ENCODE measurements around the gene NEO1.
"Not testable (repeated sequence)": the region's sequence is repeated elsewhere in the genome, so short reads cannot be mapped to it uniquely, and the experiment has no call there.

The NEO1 gene

GRCh38 chr15:73212424-73212823 lies 160.2 kb downstream of the NEO1 start:
- DNase-seq = no peak

DNA sequence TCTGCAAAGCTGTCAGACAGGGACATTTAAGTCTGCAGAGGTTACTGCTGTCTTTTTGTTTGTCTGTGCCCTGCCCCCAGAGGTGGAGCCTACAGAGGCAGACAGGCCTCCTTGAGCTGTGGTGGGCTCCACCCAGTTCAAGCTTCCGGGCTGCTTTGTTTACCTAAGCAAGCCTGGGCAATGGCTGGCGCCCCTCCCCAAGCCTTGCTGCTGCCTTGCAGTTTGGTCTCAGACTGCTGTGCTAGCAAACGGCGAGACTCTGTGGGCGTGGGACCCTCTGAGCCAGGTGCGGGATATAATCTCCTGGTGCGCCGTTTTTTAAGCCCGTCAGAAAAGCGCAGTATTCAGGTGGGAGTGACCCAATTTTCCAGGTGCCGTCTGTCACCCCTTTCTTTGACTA lies 169.2 kb downstream of the NEO1 start:
- not testable (repeated sequence) for DNase-seq

- no peak for DNase-seq
Observed at GRCh38 chr15:73225358-73226015, 173.2 kb downstream of the NEO1 start.

DNA sequence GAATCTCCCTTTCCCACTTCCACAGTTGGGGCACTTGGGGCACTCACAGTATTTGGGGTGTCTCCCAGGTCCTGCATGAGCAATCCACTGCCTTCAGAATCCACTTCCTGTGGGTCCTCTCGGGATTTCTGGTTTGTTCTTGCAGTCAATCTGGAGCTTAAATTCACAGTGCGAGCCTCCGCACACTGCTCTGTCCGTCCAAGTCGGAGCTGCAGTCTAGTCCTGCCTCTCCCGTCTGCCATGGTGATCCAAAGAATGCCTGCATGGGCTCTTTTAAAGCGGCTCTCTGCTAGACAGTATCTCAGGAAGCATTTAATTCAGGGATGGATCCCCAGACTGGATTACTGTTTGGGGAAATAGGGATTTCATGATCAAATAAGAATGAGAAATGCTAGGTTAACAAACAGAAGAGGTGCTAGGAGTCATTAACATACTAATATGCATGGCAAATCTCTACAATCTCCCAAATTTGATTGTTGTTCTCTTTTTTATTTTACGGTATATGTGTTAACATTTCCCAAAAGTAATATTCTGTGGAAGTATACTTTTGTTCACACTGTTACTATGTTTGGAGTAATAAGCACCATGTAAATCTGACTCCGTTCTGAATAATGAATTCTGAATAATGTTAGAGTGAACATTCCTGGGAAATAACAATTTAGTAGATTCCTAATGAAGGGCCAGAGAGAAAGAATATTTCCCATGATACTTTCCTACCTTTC lies 174.0 kb downstream of the NEO1 start:
- DNase-seq = no peak

GRCh38 chr15:73227433-73228056 lies 175.3 kb downstream of the NEO1 start:
- no peak for DNase-seq

- DNase-seq = no peak
Observed at GRCh38 chr15:73228128-73228646, 175.9 kb downstream of the NEO1 start.

DNA sequence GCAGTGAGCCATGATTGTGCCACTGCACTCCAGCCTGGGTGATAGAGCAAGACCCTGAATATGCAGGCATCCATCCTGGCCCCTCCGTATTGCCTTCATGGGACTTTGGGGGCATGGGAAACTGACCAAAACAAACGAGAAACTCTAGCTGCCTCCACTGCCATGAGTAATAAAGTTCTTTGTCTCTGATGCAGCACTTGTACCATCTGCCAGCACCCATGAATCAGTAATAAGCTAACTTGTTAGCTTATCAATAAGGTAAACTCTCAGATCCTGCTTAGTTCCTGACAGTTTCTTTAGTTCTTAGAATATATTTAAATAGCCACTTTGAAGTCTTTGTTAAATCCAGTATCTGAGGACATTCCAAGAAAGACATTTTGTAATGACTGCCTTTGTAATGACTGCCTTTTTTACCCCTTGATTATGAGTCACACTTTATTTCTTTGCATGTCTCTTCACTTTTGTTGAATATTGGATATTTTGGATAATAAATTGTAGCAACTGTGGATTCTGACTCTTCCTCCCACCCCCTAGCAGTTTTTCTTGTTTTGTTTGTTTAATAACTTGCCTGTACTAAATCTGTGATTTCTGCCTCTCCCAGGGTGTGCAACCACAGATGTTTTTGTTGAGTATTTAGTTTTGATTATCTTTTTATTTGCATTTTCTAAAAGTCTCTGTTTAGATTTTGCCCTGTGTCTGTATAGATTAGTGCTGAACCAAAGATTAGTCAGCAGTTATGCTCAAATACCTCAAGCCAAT lies 179.6 kb downstream of the NEO1 start:
- no peak for DNase-seq

- no peak for DNase-seq
Observed at GRCh38 chr15:73232776-73233175, 180.5 kb downstream of the NEO1 start.

GRCh38 chr15:73233623-73234022 lies 181.4 kb downstream of the NEO1 start:
- DNase-seq = no peak

DNA sequence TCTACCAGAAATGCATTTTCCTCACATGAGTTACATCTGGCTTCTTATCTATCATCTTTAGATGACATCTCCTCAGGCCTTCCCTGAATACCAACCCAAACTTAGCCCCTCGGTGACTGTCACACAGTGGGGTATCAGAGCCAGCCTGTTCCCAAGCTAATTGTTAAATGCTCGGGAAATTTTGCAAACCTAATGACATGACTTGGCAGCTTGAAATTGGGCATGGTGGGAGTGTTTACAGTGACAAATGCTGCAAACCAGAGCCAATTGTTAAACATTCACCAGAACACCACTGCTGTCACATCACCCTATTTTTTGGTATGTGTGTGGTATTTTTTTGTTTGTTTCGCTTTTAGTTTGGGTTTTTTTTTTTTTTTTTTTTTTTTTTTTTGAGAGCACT lies 185.6 kb downstream of the NEO1 start:
- DNase-seq = no peak

GRCh38 chr15:73239564-73240215 lies 187.4 kb downstream of the NEO1 start:
- DNase-seq = peak in 1 of 2 experiments; percentile 23

DNA sequence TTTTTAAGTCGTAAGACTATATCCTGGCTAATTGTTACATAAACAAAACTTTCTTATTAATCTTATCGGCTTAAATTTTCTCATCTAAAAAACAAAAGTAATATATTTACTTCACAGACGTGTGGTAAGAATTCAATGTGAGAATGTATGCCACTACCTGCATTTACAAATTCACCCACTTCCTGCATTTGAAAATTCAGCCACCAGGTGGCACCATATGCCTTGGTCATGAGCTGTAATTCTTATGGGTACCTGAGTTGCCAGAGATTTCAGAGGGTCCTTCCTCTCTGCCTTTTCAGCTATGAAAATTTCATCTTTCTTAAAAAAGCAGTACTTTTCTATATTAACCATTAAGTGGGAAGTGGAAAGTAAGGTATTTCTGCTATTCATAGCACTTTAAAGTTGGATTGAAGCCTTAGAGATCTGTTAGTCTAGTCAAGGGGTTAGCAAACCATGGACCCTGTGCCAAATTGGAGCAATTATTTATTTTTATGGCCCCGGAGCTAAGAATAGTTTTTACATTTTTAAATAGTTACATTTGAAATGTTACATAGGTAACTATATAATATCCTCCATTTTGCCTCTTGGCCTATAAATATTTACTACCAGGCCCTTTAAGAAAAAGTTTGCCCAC lies 188.7 kb downstream of the NEO1 start:
- peak; percentile 30 to 56 for DNase-seq

- DNase-seq = peak in 1 of 2 experiments; percentile 13
Observed at GRCh38 chr15:73244333-73244732, 192.1 kb downstream of the NEO1 start.

GRCh38 chr15:73246439-73246838 lies 194.2 kb downstream of the NEO1 start:
- DNase-seq = no peak

DNA sequence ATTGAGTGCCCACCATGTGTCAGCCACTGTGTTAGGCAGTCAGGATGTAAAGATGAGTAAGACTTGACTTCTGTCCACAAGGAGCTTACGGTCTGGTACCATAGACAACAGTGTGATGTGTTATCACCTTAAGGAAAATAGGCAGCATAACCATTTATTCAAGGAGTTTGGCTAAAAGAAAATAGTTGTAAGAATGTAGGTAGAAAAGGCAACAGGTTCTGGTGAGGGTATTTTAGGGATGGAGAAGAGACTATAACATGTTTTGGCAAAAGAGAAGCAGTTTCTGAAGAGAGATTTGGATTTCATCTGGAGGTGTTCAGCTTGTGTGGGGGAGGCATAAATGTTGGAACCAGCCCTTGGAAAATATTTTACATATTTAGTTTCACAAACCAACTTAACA lies 194.6 kb downstream of the NEO1 start:
- DNase-seq = no peak

DNA sequence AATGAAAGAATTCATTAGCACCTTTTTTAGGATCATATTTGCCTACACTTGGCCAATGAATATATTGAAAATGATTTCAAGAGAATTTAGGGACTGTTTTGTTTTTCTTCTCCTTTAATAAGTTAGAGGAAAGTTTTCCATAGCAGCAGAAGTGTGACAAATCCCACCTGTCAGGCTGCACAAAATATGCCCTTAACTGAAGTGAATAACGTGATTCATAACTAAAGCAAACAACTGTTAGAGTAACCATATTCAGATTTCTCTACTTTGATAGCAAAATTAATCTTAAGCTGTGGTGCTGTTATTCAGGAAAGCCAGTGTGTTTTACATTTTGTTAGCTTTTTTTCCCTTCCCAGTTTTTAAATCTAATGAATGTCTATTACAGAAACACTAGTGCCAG lies 195.1 kb downstream of the NEO1 start:
- no peak for DNase-seq

GRCh38 chr15:73249499-73249898 lies 197.2 kb downstream of the NEO1 start:
- no peak for DNase-seq

DNA sequence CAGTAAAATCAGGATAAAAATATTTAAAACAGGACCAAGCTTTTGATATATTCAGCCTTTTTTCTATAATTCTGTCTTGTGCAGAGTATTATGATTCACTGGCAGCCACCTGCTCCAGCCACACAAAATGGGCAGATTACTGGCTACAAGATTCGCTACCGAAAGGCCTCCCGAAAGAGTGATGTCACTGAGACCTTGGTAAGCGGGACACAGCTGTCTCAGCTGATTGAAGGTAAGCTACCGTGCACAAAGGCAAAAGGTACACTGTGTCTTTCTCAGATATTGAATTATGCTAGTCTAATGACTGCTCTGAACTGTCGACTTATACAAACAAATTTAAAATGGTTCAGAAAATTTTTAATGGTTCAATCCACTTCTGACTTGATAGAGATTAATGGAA lies 202.3 kb downstream of the NEO1 start:
- DNase-seq = no peak

- DNase-seq = no peak
Observed at GRCh38 chr15:73258271-73259108, 206.2 kb downstream of the NEO1 start.

DNA sequence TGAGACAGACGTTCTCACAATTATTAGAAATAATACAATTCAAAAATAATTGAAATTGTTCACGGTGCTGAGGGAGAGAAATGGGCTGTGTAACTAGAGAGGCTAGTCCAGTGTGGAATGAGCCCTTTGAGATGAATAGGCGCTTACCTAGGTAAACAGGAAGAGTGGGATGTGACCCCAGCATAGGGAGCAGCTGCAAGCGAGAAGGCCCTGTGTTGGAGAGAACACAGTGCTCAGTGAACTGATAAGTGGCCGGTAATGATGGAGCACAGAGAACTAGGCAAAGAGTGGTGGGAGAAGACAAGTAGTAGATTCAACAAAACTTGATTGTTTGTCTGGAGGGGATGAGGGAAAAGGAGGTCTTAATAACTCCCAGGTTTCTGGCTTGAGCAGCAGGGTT lies 212.6 kb downstream of the NEO1 start:
- DNase-seq = no peak

GRCh38 chr15:73265536-73266153 lies 213.4 kb downstream of the NEO1 start:
- DNase-seq = peak in 1 of 2 experiments; percentile 49
